Pancreas (tissue), 10 donors: ENCODE results near the gene MYOF. TPM values are rescaled to one million over a fixed set of nuclear protein-coding genes. Genes with fewer than 3 reads are reported as not detected.

Experiments used
- ATAC-seq, 4 donors: fragments of 200-7000 bp; cut with Tn5 transposase; one replicate each; pipeline versions ENCODE4 v1.8.0 to v1.9.1; 2020; ENCODE audit warnings: mild to moderate bottlenecking in 4 of 4, moderate library complexity in 4 of 4
- DNase-seq, 6 donors: peaks; one replicate each; pipeline ENCODE4 v3.0.0-alpha.2; 2020
- FAIRE-seq: peaks from 2 replicates; lab custom pipeline; 2012; peaks lifted over from hg19 to GRCh38; lab: Jason Lieb, UNC
- H3K27ac ChIP-seq, 4 donors: fragments of 200-600 bp; sonication (generic); 1 replicate in 3 of 4; 2 replicates in 1 of 4; pipeline versions ENCODE4 v1.5.0 to v1.8.0; 2020
- H3K27me3 ChIP-seq, 4 donors: fragments of 200-600 bp; one replicate each; pipeline ENCODE4 v1.8.0; 2021
- H3K36me3 ChIP-seq, 3 donors: fragments of 200-600 bp; sonication (generic) in 1 of 3; one replicate each; pipeline versions ENCODE4 v1.5.0 to v1.8.0; 2020 to 2021
- H3K4me1 ChIP-seq, 3 donors: fragments of 200-600 bp; one replicate each; pipeline ENCODE4 v1.8.0; 2021
- H3K4me3 ChIP-seq, 4 donors: fragments of 200-600 bp; sonication (generic) in 2 of 4; one replicate each; pipeline versions ENCODE4 v1.5.0 to v1.8.0; 2020 to 2021
- H3K9me3 ChIP-seq, 4 donors: fragments of 200-600 bp; one replicate each; pipeline ENCODE4 v1.8.0; 2021
- CTCF ChIP-seq, 4 donors: fragments of 200-600 bp; sonication (generic) in 3 of 4; IDR thresholded peaks; one replicate each; pipeline versions ENCODE4 v1.5.0 to v1.8.0; 2021; ENCODE audit warnings: antibody characterized with exemption in 4 of 4
- WGBS, 2 donors: extraction: QIAGEN DNeasy Blood & Tissue Kit; methylation state at CpG; one replicate each; pipeline ENCODE4 v1.1.7; 2013; 5-methylcytosine and 5-hydroxymethylcytosine counted together
- intact Hi-C, 3 donors: fragments of 100-400 bp; cut with DNase I; formaldehyde crosslinking; loops; one replicate each; pipeline versions ENCODE4 v1.11.1 to v1.14.2; 2022
- polyA plus RNA-seq, 2 donors: library from polyadenylated mRNA; stranded (reverse); fragments of 200-250 nt; gene quantifications; one replicate each; pipeline ENCODE4 v1.2.3, GENCODE V29; 2013
- total RNA-seq, 6 donors: library from RNA; stranded (reverse); fragmentation: NEBNext Ultra II Directional in 4 of 6; extraction: Animal tissue kit (Norgen Biotek cat#: 25700) in 4 of 6; gene quantifications; one replicate each; pipeline versions ENCODE4 v1.2.1 to v1.2.4, GENCODE V29; 2021 to 2023
- donor health status: healthy with polysubstance abuse.
- donor health status: DM: no; HTN: no; CAD: no; lungs with moderate emphysema.
- donor health status: DM: no; HTN: no; CAD: no.
- donor health status: control.
- donor health status: control.
- donor health status: Bipolar disorder and iron deficiency.
- donor health status: DM: yes; HTN: yes; CAD: no.
- donor health status: DM: no; HTN: no; CAD: no.
- donor health status: DM: no; HTN: no; CAD: no.
- donor health status: DM: yes; HTN: yes; CAD: no.

The MYOF gene
- total and polyA plus RNA-seq, 8 donors: 4.7 to 38.2 (median 12.0) TPM

- 52 to 71% methylated on average over 6 of the region's 6 CpGs for WGBS, 2 donors
- DNase-seq: no peak
- H3K36me3 ChIP-seq: no peaks in the 10 kb centered on the region
- H3K9me3 ChIP-seq: no peaks in the 10 kb centered on the region
- no peaks in the 10 kb centered on the region for H3K4me1 ChIP-seq
- FAIRE-seq: no peak
- H3K27me3 ChIP-seq: no peaks in the 10 kb centered on the region
- intact Hi-C loops: loop anchor here in 1 of 3 donors (10.0 kb wide), 1 partner anchor 214 kb away; no protein-coding TSS in a partner anchor
- no peak for ATAC-seq
- no peak overlapping the region for H3K4me3 ChIP-seq
- TF ChIP-seq CTCF (IDR thresholded peaks at IDR 0.05): no peak
- H3K27ac ChIP-seq: no peak overlapping the region
Observed at GRCh38 chr10:93299195-93299594, 182.9 kb downstream of the MYOF start.

GRCh38 chr10:93296151-93296550 is 186.0 kb downstream of the MYOF start:
- no peak overlapping the region for H3K4me3 ChIP-seq
- FAIRE-seq: no peak
- H3K36me3 ChIP-seq: no peaks in the 10 kb centered on the region
- intact Hi-C loops: loop anchor here in 1 of 3 donors (10.0 kb wide), 1 partner anchor 211 kb away; no protein-coding TSS in a partner anchor
- no peaks in the 10 kb centered on the region for H3K4me1 ChIP-seq
- ATAC-seq: no peak
- DNase-seq: no peak
- no peaks in the 10 kb centered on the region for H3K9me3 ChIP-seq
- no peak for TF ChIP-seq CTCF (IDR thresholded peaks at IDR 0.05)
- 64 to 77% methylated on average over 4 of the region's 4 CpGs for WGBS, 2 donors
- H3K27me3 ChIP-seq: no peaks in the 10 kb centered on the region
- H3K27ac ChIP-seq: no peak overlapping the region

GRCh38 chr10:93293999-93294398 is 188.1 kb downstream of the MYOF start:
- no peaks in the 10 kb centered on the region for H3K27me3 ChIP-seq
- no peaks in the 10 kb centered on the region for H3K9me3 ChIP-seq
- no peak for FAIRE-seq
- 49 to 65% methylated on average over 2 of the region's 2 CpGs for WGBS, 2 donors
- no peak overlapping the region for H3K27ac ChIP-seq
- no peaks in the 10 kb centered on the region for H3K4me1 ChIP-seq
- DNase-seq: no peak
- no peaks in the 10 kb centered on the region for H3K36me3 ChIP-seq
- no peak overlapping the region for H3K4me3 ChIP-seq
- intact Hi-C loops: loop anchor here in 1 of 3 donors (10.0 kb wide), 1 partner anchor 209 kb away; no protein-coding TSS in a partner anchor
- no peak for TF ChIP-seq CTCF (IDR thresholded peaks at IDR 0.05)
- no peak for ATAC-seq

- Histone ChIP-seq H3K4me1 (no peaks in the 10 kb centered on the region), H3K9me3 (no peaks in the 10 kb centered on the region), H3K27me3 (no peaks in the 10 kb centered on the region), H3K4me3 (no peak overlapping the region), H3K27ac (no peak overlapping the region), H3K36me3 (no peaks in the 10 kb centered on the region)
- ATAC-seq (no peak), FAIRE-seq (no peak), DNase-seq (no peak)
- 57 to 76% methylated on average over 5 of the region's 5 CpGs for WGBS, 2 donors
- intact Hi-C loops: loop anchor here in 1 of 3 donors (10.0 kb wide), 1 partner anchor 206 kb away; no protein-coding TSS in a partner anchor
- no peak for TF ChIP-seq CTCF (IDR thresholded peaks at IDR 0.05)
Observed at GRCh38 chr10:93290661-93291354, 191.3 kb downstream of the MYOF start.
